ENCODE data around the gene PLA2G2D. TPM values are rescaled to one million over a fixed set of nuclear protein-coding genes. Genes with fewer than 3 reads are reported as not detected.

The PLA2G2D gene
- total and polyA plus RNA-seq, 2 of the 13 experiments (the other 11 are each of a cell fraction or from before 2014, with no cell fraction given): not detected

DNA sequence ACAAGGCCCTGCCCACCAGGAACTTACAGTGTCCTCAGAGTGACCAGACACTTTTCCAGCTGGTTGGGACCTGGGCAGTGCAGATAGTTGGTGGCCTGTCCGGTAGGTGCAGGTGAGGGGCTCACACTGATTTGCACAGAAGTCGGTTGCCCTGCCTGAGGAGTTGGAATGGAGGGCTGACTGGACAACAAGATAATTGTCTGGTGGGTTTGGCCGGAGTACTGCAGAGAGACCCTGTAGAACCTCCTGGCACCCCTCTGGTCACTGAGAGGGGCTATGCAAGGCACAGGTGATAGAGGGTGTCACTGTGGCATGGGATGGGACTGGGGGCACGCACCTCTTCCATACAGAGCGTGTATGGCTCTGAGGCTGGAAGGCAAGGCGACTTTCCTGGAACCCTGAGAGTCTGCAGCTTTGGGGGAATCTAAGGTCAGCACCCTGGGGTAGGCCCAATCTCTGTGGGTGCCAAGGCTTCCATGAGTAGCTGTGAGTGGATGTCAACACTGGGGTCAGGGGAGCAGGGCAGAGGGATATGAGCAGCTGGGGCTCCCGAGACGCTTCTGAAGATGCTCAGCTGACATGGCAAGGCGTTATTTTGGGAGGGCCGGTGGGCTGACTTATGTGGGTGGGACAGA lies 7.6 kb upstream of the PLA2G2D start:
- Histone ChIP-seq H3K27ac (ENCODE audit: extremely low read length, insufficient read depth, low read length) (no peak overlapping the region), H3K9me3 (ENCODE audit: low read length) (no peaks in the 10 kb centered on the region), H4K20me1 (ENCODE audit: insufficient read depth, low read length) (no peaks in the 10 kb centered on the region), H3K4me2 (ENCODE audit: low read depth, low read length) (no peak overlapping the region), H3K9ac (ENCODE audit: insufficient read depth, low read depth, low read length) (no peak overlapping the region), H2AFZ (ENCODE audit: low read length) (no peak overlapping the region), H3K4me1 (ENCODE audit: insufficient read depth, low read length) (no peaks in the 10 kb centered on the region), H3K36me3 (replicated peaks in 1 of 2; ENCODE audit: control insufficient read depth in 1 of 2, insufficient read depth in 2 of 2, low read length in 2 of 2) (no peaks in the 10 kb centered on the region), H3K27me3 (ENCODE audit: control insufficient read depth in 1 of 2, insufficient read depth in 2 of 2, low read length in 2 of 2) (0 out of 5 replicates have a peak, but pooled peaks cover 0 to 4% of the 10 kb centered on the region in 2 experiments), H3K4me3 (replicated peaks in 1 of 3; ENCODE audit: insufficient read depth in 1 of 3, low read depth in 2 of 3, low read length in 3 of 3) (no peak overlapping the region), H3K79me2 (ENCODE audit: insufficient read depth, low read length) (no peaks in the 10 kb centered on the region)
- no TSS peak for BruUV-seq (replicated peaks)
- intact Hi-C loops (cut with micrococcal nuclease; ENCODE audit: unreplicated experiment) (no loop called here), in situ Hi-C loops (cut with HindIII; ENCODE audit: extremely low pct_ligation_motif_present, low pct_unique_long_range_greater_than_20kb) (no loop called here)
- 70% methylated on average over 7 of the region's 10 CpGs for WGBS (ENCODE audit: low lambda C conversion rate)
- FAIRE-seq: no peak
- no peak for DNase-seq (ENCODE audit: low spot score)
- no peak for ATAC-seq
- ChIA-PET POLR2A (no interaction called here), CTCF (ENCODE audit: low intra/inter-chr PET ratio, low total read pairs) (no interaction called here)
- no peak for TF ChIP-seq ZSCAN25 (CRISPR knock-in tag; IDR thresholded peaks at IDR 0.05)
- no peak for TF ChIP-seq SOX13 (IDR thresholded peaks at IDR 0.05)
- TF ChIP-seq SOX13 (CRISPR knock-in tag; conservative IDR thresholded peaks at IDR 0.05 in 1 of 2, IDR thresholded peaks at IDR 0.05 in 1 of 2): no peak
- TF ChIP-seq, protein P1, sequence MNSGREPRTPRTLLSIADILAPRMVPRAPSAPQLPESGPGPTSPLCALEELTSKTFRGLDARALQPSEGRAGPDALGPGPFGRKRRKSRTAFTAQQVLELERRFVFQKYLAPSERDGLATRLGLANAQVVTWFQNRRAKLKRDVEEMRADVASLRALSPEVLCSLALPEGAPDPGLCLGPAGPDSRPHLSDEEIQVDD (CRISPR knock-in tag; IDR thresholded peaks at IDR 0.05; ENCODE audit: borderline replicate concordance): no peak
- TF ChIP-seq, protein P2, sequence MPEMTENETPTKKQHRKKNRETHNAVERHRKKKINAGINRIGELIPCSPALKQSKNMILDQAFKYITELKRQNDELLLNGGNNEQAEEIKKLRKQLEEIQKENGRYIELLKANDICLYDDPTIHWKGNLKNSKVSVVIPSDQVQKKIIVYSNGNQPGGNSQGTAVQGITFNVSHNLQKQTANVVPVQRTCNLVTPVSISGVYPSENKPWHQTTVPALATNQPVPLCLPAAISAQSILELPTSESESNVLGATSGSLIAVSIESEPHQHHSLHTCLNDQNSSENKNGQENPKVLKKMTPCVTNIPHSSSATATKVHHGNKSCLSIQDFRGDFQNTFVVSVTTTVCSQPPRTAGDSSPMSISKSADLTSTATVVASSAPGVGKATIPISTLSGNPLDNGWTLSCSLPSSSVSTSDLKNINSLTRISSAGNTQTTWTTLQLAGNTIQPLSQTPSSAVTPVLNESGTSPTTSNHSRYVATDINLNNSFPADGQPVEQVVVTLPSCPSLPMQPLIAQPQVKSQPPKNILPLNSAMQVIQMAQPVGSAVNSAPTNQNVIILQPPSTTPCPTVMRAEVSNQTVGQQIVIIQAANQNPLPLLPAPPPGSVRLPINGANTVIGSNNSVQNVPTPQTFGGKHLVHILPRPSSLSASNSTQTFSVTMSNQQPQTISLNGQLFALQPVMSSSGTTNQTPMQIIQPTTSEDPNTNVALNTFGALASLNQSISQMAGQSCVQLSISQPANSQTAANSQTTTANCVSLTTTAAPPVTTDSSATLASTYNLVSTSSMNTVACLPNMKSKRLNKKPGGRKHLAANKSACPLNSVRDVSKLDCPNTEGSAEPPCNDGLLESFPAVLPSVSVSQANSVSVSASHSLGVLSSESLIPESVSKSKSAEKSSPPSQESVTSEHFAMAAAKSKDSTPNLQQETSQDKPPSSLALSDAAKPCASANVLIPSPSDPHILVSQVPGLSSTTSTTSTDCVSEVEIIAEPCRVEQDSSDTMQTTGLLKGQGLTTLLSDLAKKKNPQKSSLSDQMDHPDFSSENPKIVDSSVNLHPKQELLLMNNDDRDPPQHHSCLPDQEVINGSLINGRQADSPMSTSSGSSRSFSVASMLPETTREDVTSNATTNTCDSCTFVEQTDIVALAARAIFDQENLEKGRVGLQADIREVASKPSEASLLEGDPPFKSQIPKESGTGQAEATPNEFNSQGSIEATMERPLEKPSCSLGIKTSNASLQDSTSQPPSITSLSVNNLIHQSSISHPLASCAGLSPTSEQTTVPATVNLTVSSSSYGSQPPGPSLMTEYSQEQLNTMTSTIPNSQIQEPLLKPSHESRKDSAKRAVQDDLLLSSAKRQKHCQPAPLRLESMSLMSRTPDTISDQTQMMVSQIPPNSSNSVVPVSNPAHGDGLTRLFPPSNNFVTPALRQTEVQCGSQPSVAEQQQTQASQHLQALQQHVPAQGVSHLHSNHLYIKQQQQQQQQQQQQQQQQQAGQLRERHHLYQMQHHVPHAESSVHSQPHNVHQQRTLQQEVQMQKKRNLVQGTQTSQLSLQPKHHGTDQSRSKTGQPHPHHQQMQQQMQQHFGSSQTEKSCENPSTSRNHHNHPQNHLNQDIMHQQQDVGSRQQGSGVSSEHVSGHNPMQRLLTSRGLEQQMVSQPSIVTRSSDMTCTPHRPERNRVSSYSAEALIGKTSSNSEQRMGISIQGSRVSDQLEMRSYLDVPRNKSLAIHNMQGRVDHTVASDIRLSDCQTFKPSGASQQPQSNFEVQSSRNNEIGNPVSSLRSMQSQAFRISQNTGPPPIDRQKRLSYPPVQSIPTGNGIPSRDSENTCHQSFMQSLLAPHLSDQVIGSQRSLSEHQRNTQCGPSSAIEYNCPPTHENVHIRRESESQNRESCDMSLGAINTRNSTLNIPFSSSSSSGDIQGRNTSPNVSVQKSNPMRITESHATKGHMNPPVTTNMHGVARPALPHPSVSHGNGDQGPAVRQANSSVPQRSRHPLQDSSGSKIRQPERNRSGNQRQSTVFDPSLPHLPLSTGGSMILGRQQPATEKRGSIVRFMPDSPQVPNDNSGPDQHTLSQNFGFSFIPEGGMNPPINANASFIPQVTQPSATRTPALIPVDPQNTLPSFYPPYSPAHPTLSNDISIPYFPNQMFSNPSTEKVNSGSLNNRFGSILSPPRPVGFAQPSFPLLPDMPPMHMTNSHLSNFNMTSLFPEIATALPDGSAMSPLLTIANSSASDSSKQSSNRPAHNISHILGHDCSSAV (CRISPR knock-in tag; IDR thresholded peaks at IDR 0.05; ENCODE audit: borderline replicate concordance): no peak
